ENCODE data around the gene PRKN. TPM values are rescaled to one million over a fixed set of nuclear protein-coding genes. Genes with fewer than 3 reads are reported as not detected.

The PRKN gene
- total and polyA plus RNA-seq, 9 of the 15 experiments (the other 6 are each of a cell fraction or from before 2014, with no cell fraction given), result 0.03 to 0.96 (median 0.15) TPM; not detected in 2

- Histone ChIP-seq H3K9me3 (replicated peaks; ENCODE audit: control insufficient read depth, insufficient read depth, low read depth, low read length) (no peaks in the 10 kb centered on the region), H3K36me3 (ENCODE audit: control insufficient read depth, insufficient read depth, low read length) (no peaks in the 10 kb centered on the region), H3K4me1 (replicated peaks in 1 of 2; ENCODE audit: control insufficient read depth in 2 of 2, insufficient read depth in 2 of 2, low read length in 2 of 2) (no peaks in the 10 kb centered on the region), H3K9me1 (ENCODE audit: control insufficient read depth, insufficient read depth, low read length) (no peaks in the 10 kb centered on the region), H4K20me1 (replicated peaks; ENCODE audit: control insufficient read depth, insufficient read depth, low read length) (no peaks in the 10 kb centered on the region), H3K27me3 (ENCODE audit: control insufficient read depth in 2 of 2, insufficient read depth in 2 of 2, low read length in 2 of 2) (no peaks in the 10 kb centered on the region), H3K9ac (ENCODE audit: insufficient read depth in 1 of 2, low read depth in 2 of 2, low read length in 2 of 2) (no peak overlapping the region), H3K27ac (ENCODE audit: extremely low read depth, low read depth, low read length) (no peak overlapping the region), H3K79me2 (ENCODE audit: control insufficient read depth, insufficient read depth, low read length) (no peaks in the 10 kb centered on the region), H3K4me2 (ENCODE audit: insufficient read depth, low read length) (no peak overlapping the region), H2AFZ (ENCODE audit: low read depth, low read length) (no peak overlapping the region), H3K4me3 (no peak overlapping the region)
- FAIRE-seq, result no peak
- TF ChIP-seq ZNF696 (CRISPR knock-in tag; conservative IDR thresholded peaks at IDR 0.05), result no peak
- DNase-seq (ENCODE audit: extremely low read depth in 1 of 4, low spot score in 3 of 4), result no peak
- ChIA-PET POLR2A (no interaction called here), CTCF (ENCODE audit: low intra/inter-chr PET ratio) (no interaction called here)
- 0% methylated on average over 1 of the region's 1 CpG for WGBS (ENCODE audit: insufficient coverage, low coverage, missing lambda C conversion rate)
- no TSS peak for BruUV-seq (replicated peaks)
- no peak for ATAC-seq
- intact Hi-C loops (cut with micrococcal nuclease) (no loop called here), in situ Hi-C loops (cut with MboI) (no loop called here)
These were observed 29.6 kb downstream of the PRKN start for GRCh38 chr6:162697872-162698403.

GRCh38 chr6:162690158-162690557, 37.4 kb downstream of the PRKN start:
- intact Hi-C loops (cut with micrococcal nuclease), result no loop called here
- Histone ChIP-seq H3K79me2 (ENCODE audit: control insufficient read depth, insufficient read depth, low read length) (no peaks in the 10 kb centered on the region), H3K9me1 (ENCODE audit: control insufficient read depth, insufficient read depth, low read length) (no peaks in the 10 kb centered on the region), H3K27ac (ENCODE audit: extremely low read depth, low read depth, low read length) (no peak overlapping the region), H3K4me2 (ENCODE audit: insufficient read depth, low read length) (no peak overlapping the region), H3K36me3 (ENCODE audit: control insufficient read depth, insufficient read depth, low read length) (no peaks in the 10 kb centered on the region), H3K27me3 (ENCODE audit: control insufficient read depth in 2 of 2, insufficient read depth in 2 of 2, low read length in 2 of 2) (no peaks in the 10 kb centered on the region), H3K4me1 (replicated peaks in 1 of 2; ENCODE audit: control insufficient read depth in 2 of 2, insufficient read depth in 2 of 2, low read length in 2 of 2) (no peaks in the 10 kb centered on the region), H4K20me1 (replicated peaks; ENCODE audit: control insufficient read depth, insufficient read depth, low read length) (no peaks in the 10 kb centered on the region), H3K9ac (ENCODE audit: insufficient read depth in 1 of 2, low read depth in 2 of 2, low read length in 2 of 2) (no peak overlapping the region), H3K4me3 (no peak overlapping the region), H3K9me3 (replicated peaks; ENCODE audit: control insufficient read depth, insufficient read depth, low read depth, low read length) (no peaks in the 10 kb centered on the region; the same call in 1 of the 2 replicates), H2AFZ (ENCODE audit: low read depth, low read length) (no peak overlapping the region)
- in situ Hi-C loops (cut with MboI), result no loop called here
- DNase-seq (ENCODE audit: extremely low read depth in 1 of 4, low spot score in 3 of 4) (no peak), FAIRE-seq (no peak), ATAC-seq (no peak)
- BruUV-seq (replicated peaks), result no TSS peak
- POLR2A ChIA-PET, result no interaction called here
- CTCF ChIA-PET (ENCODE audit: low intra/inter-chr PET ratio), result no interaction called here
- WGBS (ENCODE audit: insufficient coverage, low coverage, missing lambda C conversion rate), result 2% methylated on average over 5 of the region's 5 CpGs
- TF ChIP-seq BRD4 (IDR thresholded peaks at IDR 0.05), result no peak
- no peak for TF ChIP-seq PATZ1 (CRISPR knock-in tag; IDR thresholded peaks at IDR 0.05; ENCODE audit: borderline replicate concordance)
- TF ChIP-seq AFF1 (IDR thresholded peaks at IDR 0.05; ENCODE audit: low read depth in 1 of 2, partially characterized antibody in 2 of 2), result no peak
- TF ChIP-seq TRIM25 (IDR thresholded peaks at IDR 0.05; ENCODE audit: borderline replicate concordance), result no peak
- no peak for TF ChIP-seq PURB (CRISPR knock-in tag; IDR thresholded peaks at IDR 0.05; ENCODE audit: low read depth)
- TF ChIP-seq XRCC4 (IDR thresholded peaks at IDR 0.05; ENCODE audit: extremely low read depth, insufficient read depth, insufficient read length), result no peak
